EL (cell line): Measurements from ENCODE around the gene HIC1.
A peak's percentile ranks its signal among the peaks of the same experiment; 100 is the strongest.

Experiments used
- DNase-seq: peaks from one replicate; pipeline ENCODE4 v3.0.0-alpha.2; 2016

HIC1 gene

GRCh38 chr17:2061441-2061958 is 6.6 kb downstream of the HIC1 start:
- DNase-seq: no peak

DNA sequence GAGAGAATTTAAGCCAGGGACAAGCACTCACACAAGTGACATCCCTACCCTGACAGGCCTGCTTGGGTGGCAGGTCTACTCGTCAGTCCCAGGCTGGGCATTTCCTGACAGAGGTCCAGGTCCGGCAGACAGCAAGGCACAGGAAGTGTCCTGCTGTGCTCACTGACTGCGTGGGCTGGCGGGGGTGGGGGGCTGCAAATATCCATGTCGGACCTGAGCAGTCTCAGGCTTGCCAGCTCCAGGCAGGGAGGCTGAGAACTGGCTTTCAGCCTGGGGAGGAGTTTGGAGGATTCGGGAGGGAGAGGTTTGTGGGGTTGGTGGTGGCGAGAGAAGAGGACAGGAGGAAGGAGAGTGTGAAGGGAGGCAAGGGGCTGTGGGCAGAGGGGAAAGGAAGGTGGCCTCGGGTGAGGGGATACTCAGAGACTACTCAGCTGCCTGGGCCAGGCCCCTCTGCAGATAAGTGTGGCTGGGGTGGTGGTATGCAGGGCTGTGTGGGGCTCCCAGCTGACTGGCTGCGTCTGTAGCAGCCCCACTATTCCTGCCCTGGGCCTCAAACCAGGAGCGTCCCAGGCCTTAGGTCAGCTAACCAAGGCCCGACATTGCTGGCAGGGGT is 7.8 kb downstream of the HIC1 start:
- DNase-seq: peak; percentile 59

DNA sequence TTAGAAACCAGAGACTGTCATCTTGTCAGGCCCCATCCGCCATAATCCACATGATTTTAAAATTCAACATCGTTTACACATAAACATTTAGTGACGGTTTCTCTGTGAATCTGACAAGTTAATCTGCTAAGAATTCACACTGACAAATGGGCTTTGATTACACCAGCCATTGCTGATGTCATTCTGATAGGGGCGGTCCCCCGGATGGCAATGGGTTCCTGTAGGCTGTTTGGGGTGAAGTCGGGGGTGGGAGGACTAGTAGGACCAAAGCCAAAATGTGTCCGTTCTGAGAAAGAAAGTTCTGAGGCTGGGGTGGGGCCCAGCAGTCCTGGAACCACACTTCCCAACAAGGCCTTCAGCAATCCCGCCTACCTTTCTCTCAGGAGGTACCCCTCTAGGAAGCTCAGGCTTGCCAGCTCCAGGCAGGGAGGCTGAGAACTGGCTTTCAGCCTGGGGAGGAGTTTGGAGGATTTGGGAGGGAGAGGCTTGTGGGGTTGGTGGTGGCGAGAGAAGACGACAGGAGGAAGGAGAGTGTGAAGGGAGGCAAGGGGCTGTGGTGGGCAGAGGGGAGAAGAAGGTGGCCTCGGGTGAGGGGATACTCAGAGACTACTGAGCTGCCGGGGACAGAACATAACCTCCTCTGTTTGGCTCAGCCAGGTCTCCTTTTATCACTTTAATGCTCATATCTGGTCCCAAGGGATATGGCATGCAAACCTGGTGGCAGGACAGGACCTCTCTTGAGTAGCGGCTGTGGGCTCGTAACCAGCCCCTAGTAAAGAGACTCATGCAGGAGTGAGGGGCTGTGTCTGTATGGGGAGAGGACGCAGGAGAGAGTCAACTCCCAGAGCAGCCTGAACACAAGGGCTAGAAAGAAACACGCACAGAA is 8.6 kb downstream of the HIC1 start:
- no peak for DNase-seq

DNA sequence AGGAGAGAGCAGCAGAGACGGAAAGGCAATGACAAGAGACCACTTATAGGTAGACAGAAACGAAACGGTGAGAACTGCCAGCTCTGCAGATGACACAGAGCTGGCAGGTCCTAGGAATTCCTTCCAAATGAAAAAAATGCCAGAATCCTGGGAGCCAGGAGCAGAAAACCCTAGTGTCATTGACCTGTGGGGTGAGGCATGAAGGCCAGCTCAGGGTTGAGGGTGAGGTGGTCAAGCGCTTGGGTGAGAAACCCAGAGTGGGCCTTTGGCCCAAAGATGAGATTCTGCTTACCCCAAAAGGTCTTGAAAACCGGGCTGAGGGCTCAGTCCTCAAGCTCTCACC is 9.2 kb downstream of the HIC1 start:
- no peak for DNase-seq

- peak; percentile 56 for DNase-seq
These were observed 9.6 kb downstream of the HIC1 start for GRCh38 chr17:2064520-2064971.

- DNase-seq: peak; percentile 83
These were observed 10.3 kb downstream of the HIC1 start for GRCh38 chr17:2064980-2065785.

- no peak for DNase-seq
These were observed 11.1 kb downstream of the HIC1 start for GRCh38 chr17:2065949-2066400.

DNA sequence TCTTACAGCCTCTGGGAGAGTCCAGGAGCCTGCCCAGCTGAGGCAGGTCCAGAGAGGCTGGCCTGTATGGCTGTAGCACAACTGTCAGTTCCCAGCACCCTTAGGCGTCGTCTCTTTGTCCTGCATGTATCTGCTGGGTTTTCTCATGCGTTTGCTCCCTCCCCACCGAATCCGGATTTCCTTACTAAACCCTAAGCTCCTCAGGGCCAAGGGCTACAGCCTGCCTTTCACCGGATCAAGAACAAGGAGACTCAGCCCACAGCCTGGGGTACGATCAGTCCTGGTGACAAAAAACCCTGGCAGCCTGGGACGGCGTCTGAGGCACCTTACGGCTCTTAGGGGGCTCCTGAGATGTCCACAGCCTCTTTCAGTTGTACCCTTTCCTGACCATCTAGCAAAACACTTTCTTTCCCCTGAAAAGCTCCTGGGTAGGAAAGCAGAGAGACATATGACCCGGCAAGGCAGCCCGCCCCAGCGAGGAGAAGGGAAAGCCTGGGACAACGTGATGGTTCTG is 12.2 kb downstream of the HIC1 start:
- DNase-seq: no peak

GRCh38 chr17:2067608-2068024 is 12.7 kb downstream of the HIC1 start:
- DNase-seq: peak; percentile 71

- DNase-seq: peak; percentile 94
These were observed 13.2 kb downstream of the HIC1 start for GRCh38 chr17:2068031-2068518.

GRCh38 chr17:2068519-2069051 is 13.7 kb downstream of the HIC1 start:
- peak; percentile 82 for DNase-seq

- no peak for DNase-seq
These were observed 15.5 kb downstream of the HIC1 start for GRCh38 chr17:2070241-2071023.

DNA sequence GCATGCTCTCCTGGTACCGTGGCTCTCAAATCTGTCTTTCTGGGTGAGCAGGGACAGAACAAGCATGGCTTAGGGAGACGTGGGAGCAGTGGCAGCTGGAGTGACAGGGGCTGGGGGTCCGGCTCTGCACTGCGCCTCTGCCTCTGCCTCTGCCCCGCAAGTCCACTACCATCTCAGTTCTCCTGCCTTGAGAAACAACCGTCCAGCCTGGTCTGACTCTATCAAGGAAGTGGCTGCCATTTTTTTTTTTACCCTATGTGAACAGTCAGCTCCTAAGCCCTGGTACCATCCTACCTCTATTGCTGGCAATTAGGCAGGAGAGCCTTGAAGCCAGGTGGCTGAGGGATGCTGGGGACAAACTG is 16.1 kb downstream of the HIC1 start:
- DNase-seq: no peak

DNA sequence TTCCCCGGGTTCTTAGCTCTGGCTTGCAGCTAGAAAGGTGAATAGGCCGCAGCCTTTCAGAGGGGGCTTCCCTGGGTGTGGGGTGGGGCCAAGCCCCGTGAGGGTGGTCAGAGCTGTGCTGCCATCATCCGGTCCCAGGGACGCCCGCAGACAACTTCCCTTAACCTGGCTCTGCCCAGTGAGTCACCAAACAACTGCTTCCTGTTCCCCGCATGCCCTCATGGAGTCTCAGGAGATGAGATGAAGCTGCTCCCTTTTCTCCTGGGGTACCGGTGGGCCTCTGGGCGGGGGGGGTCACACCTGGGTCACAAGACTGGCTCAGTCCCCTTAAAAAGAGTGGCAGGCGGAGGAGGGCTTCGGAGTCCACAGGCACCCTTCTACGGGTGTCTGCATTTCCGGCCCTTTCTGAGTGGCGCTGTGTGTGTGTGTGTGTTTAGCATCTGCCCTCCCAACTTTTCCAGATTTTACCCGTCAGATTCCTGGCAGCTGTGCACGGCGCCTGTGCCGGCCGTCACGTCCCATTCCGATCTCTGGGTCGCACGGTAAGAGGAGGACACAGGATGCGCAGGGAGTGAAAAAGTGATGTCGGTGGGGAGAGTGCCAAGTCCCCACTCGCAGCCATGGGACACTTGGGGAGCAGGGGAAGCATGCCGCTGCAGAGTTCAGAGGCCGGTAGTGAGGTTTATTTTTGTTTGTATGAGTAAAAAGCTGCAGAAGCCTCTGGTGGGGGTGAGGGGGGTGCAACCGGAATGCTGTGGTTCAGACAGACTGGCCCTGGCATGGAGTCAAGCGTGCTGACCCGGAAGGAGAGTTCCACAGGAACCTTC is 16.8 kb downstream of the HIC1 start:
- peak; percentile 91 for DNase-seq

- no peak for DNase-seq
These were observed 20.0 kb downstream of the HIC1 start for GRCh38 chr17:2074919-2075318.

DNA sequence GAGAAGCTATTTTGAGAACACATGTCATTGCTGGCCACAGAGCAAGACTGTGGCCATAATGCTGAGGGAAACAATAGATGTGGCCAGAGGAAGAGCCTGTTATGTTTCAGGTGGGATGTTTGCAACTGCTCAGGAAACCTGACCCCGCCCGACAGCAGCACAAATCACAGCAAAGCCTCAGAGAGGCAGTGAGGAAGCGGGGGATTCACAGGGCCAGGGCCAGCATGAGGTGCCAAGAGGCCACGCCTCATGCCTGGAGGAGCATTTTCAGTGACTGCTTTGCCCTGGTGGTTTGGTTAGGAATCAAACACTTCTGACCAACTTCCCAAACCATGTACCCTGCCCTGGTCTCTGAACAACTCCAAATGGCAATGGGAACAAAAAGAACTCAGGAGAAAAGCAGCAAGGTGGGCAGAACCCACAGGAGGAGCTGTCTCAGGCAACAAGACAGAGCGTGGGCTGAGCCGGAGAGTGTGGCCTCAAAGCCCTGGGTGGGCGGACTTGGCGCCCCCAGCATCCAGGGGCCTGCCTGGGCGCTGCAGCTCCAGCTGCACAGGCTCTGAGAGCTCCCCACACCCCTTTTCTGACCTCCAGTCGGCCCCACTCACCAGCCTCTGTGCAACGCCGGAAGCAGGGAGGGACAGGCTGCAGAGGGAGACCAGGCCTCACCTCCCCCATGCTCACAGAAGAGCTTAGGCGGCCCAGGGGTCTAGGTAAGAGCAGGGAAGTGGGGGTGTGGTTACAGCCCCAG is 20.6 kb downstream of the HIC1 start:
- DNase-seq: no peak

- DNase-seq: peak; percentile 68
These were observed 21.4 kb downstream of the HIC1 start for GRCh38 chr17:2076087-2076984.

DNA sequence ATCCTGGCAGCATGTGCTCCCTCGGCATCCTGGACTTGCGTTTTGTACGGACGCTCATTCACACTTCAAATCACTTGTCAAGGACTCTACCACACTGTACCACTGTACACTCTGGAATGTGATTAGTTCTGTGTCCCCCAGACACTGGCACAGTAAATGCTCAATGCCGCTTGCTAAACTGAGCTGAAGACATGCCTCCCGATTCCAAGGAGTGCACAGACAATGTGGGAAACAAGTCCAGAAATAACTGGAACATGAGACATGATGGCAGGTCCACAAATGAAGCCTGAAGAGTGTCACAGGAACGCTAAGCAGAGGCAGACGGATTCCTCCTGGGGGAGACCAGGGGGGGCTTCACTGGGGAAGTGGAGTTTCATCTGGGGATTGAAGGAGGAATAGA is 22.1 kb downstream of the HIC1 start:
- no peak for DNase-seq

DNA sequence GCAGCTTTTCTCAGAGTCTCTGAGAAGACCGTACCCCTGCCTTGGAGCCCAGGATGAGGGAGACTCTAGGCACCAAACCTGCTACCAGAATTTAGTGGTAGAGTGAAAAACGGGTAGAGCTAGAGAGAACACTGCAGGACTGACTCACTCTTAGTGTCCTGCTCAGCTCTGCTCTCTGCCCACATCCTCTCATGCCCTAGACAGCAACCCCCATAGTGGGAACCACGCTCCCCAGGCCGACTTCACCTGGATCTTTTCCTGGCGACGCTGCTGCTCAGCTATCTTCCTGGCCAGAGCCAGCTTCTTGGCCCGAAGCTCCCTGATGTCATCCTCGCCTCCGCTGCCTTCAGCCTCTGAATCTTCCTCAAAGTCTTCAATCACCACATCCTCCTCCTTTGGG is 26.7 kb downstream of the HIC1 start:
- peak; percentile 88 for DNase-seq
